Progenitor cell of endocrine pancreas (in vitro differentiated cells): ENCODE results near the gene RPSA. TPM values are rescaled to one million over a fixed set of nuclear protein-coding genes. Genes with fewer than 3 reads are reported as not detected.

Source experiments
- DNase-seq: peaks from one replicate; pipeline ENCODE4 v3.0.0; 2021; ENCODE audit warnings: low spot score; ENCODE audit not compliant: unreplicated experiment
- H3K27ac Mint-ChIP-seq: 2 replicates; pipeline ENCODE4 v1.8.0; 2021; ENCODE audit warnings: mild to moderate bottlenecking, moderate library complexity, mixed read lengths
- H3K27me3 Mint-ChIP-seq: 2 replicates; pipeline ENCODE4 v1.8.0; 2021; ENCODE audit warnings: mixed read lengths
- H3K36me3 Mint-ChIP-seq: 2 replicates; pipeline ENCODE4 v1.8.0; 2022; ENCODE audit warnings: mixed read lengths; ENCODE audit not compliant: insufficient read depth
- H3K4me1 Mint-ChIP-seq: 2 replicates; pipeline ENCODE4 v1.8.0; 2021; ENCODE audit warnings: low read depth, mixed read lengths
- H3K4me3 Mint-ChIP-seq: 2 replicates; pipeline ENCODE4 v1.8.0; 2021; ENCODE audit warnings: low read depth, mild to moderate bottlenecking, moderate library complexity, mixed read lengths
- H3K9me3 Mint-ChIP-seq: 2 replicates; pipeline ENCODE4 v1.8.0; 2021; ENCODE audit warnings: low read depth, mixed read lengths
- CTCF ChIP-seq: fragments of 200-600 bp; sonication (generic); IDR thresholded peaks from one replicate; pipeline ENCODE4 v1.5.0; 2021; ENCODE audit warnings: antibody characterized with exemption, mild to moderate bottlenecking; ENCODE audit not compliant: unreplicated experiment
- total RNA-seq: library from RNA; stranded (reverse); gene quantifications from 2 replicates; pipeline ENCODE4 v1.2.1, GENCODE V29; 2021

RPSA gene
- total RNA-seq, 1 donor from 2014 or later = 1,289 TPM

- DNase-seq = no peak
- no peaks in the 10 kb centered on the region for H3K27me3 Mint-ChIP-seq
- no peaks in the 10 kb centered on the region for H3K9me3 Mint-ChIP-seq
- H3K4me3 Mint-ChIP-seq = peak overlapping the region; percentile 92
- peaks cover 32% of the 10 kb centered on the region for H3K36me3 Mint-ChIP-seq
- no peak for TF ChIP-seq CTCF
- H3K4me1 Mint-ChIP-seq = peaks cover 15% of the 10 kb centered on the region
- H3K27ac Mint-ChIP-seq = no peak overlapping the region
These were observed 2.2 kb downstream of the RPSA start for GRCh38 chr3:39408493-39409372.

GRCh38 chr3:39409514-39410136 lies 3.1 kb downstream of the RPSA start:
- Mint-ChIP-seq H3K4me3 (peak overlapping the region; percentile 52), H3K27me3 (no peaks in the 10 kb centered on the region), H3K9me3 (no peaks in the 10 kb centered on the region), H3K27ac (peak overlapping the region; percentile 74), H3K4me1 (peaks cover 15% of the 10 kb centered on the region), H3K36me3 (peaks cover 32% of the 10 kb centered on the region)
- no peak for TF ChIP-seq CTCF
- DNase-seq = no peak

GRCh38 chr3:39410893-39411292 lies 4.4 kb downstream of the RPSA start:
- Mint-ChIP-seq H3K27me3 (no peaks in the 10 kb centered on the region), H3K4me1 (peaks cover 15% of the 10 kb centered on the region), H3K27ac (no peak overlapping the region), H3K9me3 (no peaks in the 10 kb centered on the region), H3K4me3 (no peak overlapping the region), H3K36me3 (peaks cover 35% of the 10 kb centered on the region)
- no peak for TF ChIP-seq CTCF
- no peak for DNase-seq

GRCh38 chr3:39412668-39413260 lies 6.2 kb downstream of the RPSA start:
- DNase-seq = no peak
- Mint-ChIP-seq H3K4me3 (peak overlapping the region; percentile 14), H3K27me3 (no peaks in the 10 kb centered on the region), H3K27ac (peak overlapping the region; percentile 48), H3K4me1 (peaks cover 11% of the 10 kb centered on the region), H3K36me3 (peaks cover 34% of the 10 kb centered on the region), H3K9me3 (no peaks in the 10 kb centered on the region)
- no peak for TF ChIP-seq CTCF

GRCh38 chr3:39413691-39414420 lies 7.3 kb downstream of the RPSA start:
- TF ChIP-seq CTCF = no peak
- H3K4me3 Mint-ChIP-seq = no peak overlapping the region
- no peaks in the 10 kb centered on the region for H3K9me3 Mint-ChIP-seq
- peaks cover 17% of the 10 kb centered on the region for H3K4me1 Mint-ChIP-seq
- H3K36me3 Mint-ChIP-seq = peaks cover 29% of the 10 kb centered on the region
- no peak for DNase-seq
- H3K27me3 Mint-ChIP-seq = no peaks in the 10 kb centered on the region
- peak overlapping the region; percentile 25 for H3K27ac Mint-ChIP-seq
